ENCODE measurements around the gene KRTAP2-4.
"Not testable (repeated sequence)": the region's sequence is repeated elsewhere in the genome, so short reads cannot be mapped to it uniquely, and the experiment has no call there.

KRTAP2-4 gene

DNA sequence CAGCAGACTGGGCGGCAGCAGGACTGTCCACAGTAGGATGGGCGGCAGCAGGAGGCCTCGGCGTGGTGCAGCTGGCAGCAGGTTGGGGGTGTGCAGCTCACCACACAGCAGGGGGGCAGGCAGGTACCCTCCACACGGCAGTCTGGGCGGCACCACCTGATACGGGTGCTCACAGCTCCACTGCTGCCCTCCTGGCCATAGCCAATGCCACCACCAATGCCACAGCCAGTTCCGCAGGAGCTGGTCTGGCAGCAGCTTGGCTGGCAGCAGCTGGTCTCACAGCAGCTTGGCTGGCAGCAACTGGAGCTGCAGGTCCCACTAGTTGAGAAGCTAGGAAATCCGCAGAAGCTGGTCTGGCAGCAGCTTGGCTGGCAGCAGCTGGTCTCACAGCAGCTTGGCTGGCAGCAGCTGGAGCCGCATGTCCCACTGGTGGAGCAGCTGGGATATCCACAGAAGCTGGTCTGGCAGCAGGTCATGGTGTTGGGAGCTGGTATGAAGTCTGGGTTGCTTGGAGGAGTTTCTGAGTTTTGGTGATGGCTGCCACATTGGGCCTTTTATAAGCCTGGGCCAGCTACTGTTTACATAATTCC is 31.2 kb downstream of the KRTAP2-4 start, which contains the start of gene KRTAP1-3:
TSS of gene KRTAP1-3 (minus strand) at position 529 of the 590 bp plus-strand sequence. CDS start at position 476, 53 bp downstream.
- DNase-seq, result not testable (repeated sequence)

DNA sequence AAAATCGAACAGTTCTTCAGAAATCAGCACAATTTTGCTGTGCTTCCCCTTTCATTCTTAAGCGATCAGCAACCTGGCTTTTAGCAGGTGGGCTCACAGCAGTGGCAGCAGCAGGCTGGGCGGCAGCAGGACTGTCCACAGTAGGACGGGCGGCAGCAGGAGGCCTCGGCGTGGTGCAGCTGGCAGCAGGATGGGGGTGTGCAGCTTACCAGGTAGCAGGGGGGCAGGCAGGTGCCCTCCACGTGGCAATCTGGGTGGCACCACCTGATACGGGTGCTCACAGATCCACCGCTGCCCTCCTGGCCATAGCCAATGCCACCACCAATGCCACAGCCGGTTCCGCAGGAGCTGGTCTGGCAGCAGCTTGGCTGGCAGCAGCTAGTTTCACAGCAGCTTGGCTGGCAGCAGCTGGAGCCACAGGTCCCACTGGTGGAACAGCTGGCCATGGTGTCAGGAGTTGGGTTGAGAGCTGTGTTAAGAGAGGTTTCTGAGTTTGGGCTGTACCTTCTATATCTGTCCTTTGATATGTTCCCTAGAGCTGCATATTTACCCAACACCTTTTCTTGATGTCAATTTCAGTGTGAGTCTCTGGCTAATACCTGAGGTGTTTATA is 35.9 kb downstream of the KRTAP2-4 start, which contains the start of gene KRTAP1-4:
TSS of gene KRTAP1-4 (minus strand) at position 563 of the 613 bp plus-strand sequence. CDS start at position 446, 117 bp downstream.
- DNase-seq, result peak; percentile 51

- DNase-seq, result no peak
Observed at GRCh38 chr17:41026715-41027471, 38.8 kb downstream of the KRTAP2-4 start, which contains the start of gene KRTAP1-5. Gene KRTAP1-5, minus strand, starts transcription at chr17:41027208. Its CDS starts 53 bp downstream, at chr17:41027155.

- no peak for DNase-seq
Observed at GRCh38 chr17:41024697-41025096, 41.0 kb downstream of the KRTAP2-4 start.

GRCh38 chr17:41020336-41020735 is 45.3 kb downstream of the KRTAP2-4 start:
- no peak for DNase-seq

GRCh38 chr17:41019415-41019814 is 46.3 kb downstream of the KRTAP2-4 start:
- no peak for DNase-seq

- no peak for DNase-seq
Observed at GRCh38 chr17:41018541-41018940, 47.1 kb downstream of the KRTAP2-4 start.

- no peak for DNase-seq
Observed at GRCh38 chr17:41016578-41017215, 49.0 kb downstream of the KRTAP2-4 start.

- DNase-seq, result no peak
Observed at GRCh38 chr17:41015454-41015853, 50.2 kb downstream of the KRTAP2-4 start.

All from islet precursor cell (in vitro differentiated cells).